ENCODE data around the gene KCNQ5.

GRCh38 chr6:73225396-73225795 is 603.5 kb downstream of the KCNQ5 start, which contains the start of gene KHDC1L:
- TF ChIP-seq EZH2phosphoT487 (IDR thresholded peaks at IDR 0.05; ENCODE audit: borderline replicate concordance, low read length): no peak
- TF ChIP-seq CTCF (IDR thresholded peaks at IDR 0.05; ENCODE audit: low read depth, low read length, poor library complexity, severe bottlenecking): no peak

All from DOHH2 (cell line).